Tibial nerve (tissue), 4 donors: ENCODE results near the gene PTPRK.

Experiments used
- EP300 ChIP-seq, 2 donors: sonication (generic); formaldehyde crosslinking; IDR thresholded peaks; one replicate each; pipeline ENCODE4 v1.6.1; 2017; ENCODE audit warnings: antibody characterized with exemption in 2 of 2, mild to moderate bottlenecking in 1 of 2
- TF ChIP-seq, protein P1 (sequence below), 5 experiments: fragments of 200-600 bp in 3 of 5; fragments of 450-650 bp in 2 of 5; sonication (generic) in 3 of 5; IDR thresholded peaks; one replicate each; pipeline ENCODE4 v1.5.1; 2016 to 2019; ENCODE audit warnings: antibody characterized with exemption in 5 of 5, mild to moderate bottlenecking in 3 of 5, moderate library complexity in 2 of 5

- TF ChIP-seq, protein P1, sequence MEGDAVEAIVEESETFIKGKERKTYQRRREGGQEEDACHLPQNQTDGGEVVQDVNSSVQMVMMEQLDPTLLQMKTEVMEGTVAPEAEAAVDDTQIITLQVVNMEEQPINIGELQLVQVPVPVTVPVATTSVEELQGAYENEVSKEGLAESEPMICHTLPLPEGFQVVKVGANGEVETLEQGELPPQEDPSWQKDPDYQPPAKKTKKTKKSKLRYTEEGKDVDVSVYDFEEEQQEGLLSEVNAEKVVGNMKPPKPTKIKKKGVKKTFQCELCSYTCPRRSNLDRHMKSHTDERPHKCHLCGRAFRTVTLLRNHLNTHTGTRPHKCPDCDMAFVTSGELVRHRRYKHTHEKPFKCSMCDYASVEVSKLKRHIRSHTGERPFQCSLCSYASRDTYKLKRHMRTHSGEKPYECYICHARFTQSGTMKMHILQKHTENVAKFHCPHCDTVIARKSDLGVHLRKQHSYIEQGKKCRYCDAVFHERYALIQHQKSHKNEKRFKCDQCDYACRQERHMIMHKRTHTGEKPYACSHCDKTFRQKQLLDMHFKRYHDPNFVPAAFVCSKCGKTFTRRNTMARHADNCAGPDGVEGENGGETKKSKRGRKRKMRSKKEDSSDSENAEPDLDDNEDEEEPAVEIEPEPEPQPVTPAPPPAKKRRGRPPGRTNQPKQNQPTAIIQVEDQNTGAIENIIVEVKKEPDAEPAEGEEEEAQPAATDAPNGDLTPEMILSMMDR (IDR thresholded peaks at IDR 0.05), result no peak
- TF ChIP-seq EP300 (IDR thresholded peaks at IDR 0.05), result no peak
These were observed 230.2 kb downstream of the PTPRK start for GRCh38 chr6:128290221-128290620.
